Activated CD8-positive, alpha-beta memory T cell treated with anti-CD3 and anti-CD28 coated beads for 36 hours (primary cell): ENCODE data around the gene PLBD1. TPM values are rescaled to one million over a fixed set of nuclear protein-coding genes. Genes with fewer than 3 reads are reported as not detected.

Experiments
- CTCF ChIA-PET: fragments of 350-600 bp; sonication (Branson Sonifier 250); formaldehyde crosslinking; loops from one replicate; lab custom pipeline; 2021; ENCODE audit warnings: antibody characterized with exemption; lab: Charles Lee
- POLR2A ChIA-PET: fragments of 350-600 bp; sonication (Branson Sonifier 250); formaldehyde crosslinking; loops from one replicate; lab custom pipeline; 2021; ENCODE audit warnings: antibody characterized with exemption; lab: Charles Lee
- total RNA-seq, 2 experiments: library from RNA; stranded (reverse); gene quantifications; one replicate each; pipeline ENCODE4 v1.2.3, GENCODE V29; 2021

PLBD1 gene
- total RNA-seq, 2 experiments from 2014 or later: 0.15 TPM; not detected in 1

DNA sequence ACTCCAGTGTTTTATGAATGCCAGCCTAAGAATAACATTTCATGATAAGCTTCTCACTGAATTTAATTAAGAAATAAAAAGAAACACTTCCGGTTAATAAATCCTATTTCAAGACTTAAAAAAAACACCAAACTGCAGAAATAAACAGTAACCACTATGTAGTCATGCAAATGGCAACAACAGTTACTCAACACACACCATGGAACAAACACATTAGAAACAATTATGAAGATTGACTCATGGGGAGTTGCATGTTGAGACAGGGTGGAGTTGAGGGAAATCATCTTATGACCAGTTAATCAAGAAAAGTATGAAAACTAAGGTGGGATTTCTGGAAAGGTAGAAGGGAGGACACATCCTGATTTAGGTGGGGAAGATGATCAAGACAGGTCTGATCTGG is 52.7 kb downstream of the PLBD1 start:
- ChIA-PET POLR2A (no interaction called here), CTCF (interaction anchor here (0.7 to 1.2 kb wide), 2 partner anchors 277 to 1397 kb away, joined by 3 read pairs; no protein-coding TSS in a partner anchor)

GRCh38 chr12:14514154-14514842 is 53.4 kb downstream of the PLBD1 start:
- ChIA-PET CTCF (interaction anchor here (1.2 kb wide), 1 partner anchor 276 kb away, joined by 3 read pairs; no protein-coding TSS in a partner anchor), POLR2A (no interaction called here)

DNA sequence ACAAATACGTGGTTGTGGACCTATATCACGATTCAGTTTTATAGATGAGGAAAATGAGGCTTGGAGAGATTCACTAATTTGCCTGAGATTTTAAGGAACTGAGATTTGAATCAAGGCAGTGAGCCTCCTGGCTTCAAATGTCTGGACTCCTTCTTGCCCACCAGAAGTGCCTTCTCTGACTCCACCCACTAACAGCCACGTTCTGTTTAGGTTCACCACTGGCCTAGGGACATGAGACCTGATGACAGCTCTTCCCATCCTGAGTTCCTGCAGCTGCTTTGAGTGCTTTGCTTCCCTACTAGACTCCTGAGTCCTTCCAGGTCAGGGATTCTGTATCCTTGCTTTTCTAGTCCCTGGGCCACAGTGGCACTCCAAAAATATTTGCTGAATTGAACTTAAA is 57.1 kb downstream of the PLBD1 start:
- POLR2A ChIA-PET: interaction anchor here (0.6 kb wide), 1 partner anchor 442 kb away, joined by 6 read pairs; no protein-coding TSS in a partner anchor
- CTCF ChIA-PET: interaction anchor here (1.0 kb wide), 1 partner anchor 272 kb away, joined by 3 read pairs; no protein-coding TSS in a partner anchor

GRCh38 chr12:14505626-14506596 is 61.8 kb downstream of the PLBD1 start:
- ChIA-PET CTCF (no interaction called here), POLR2A (no interaction called here)

GRCh38 chr12:14495326-14495725 is 72.4 kb downstream of the PLBD1 start:
- CTCF ChIA-PET: no interaction called here

DNA sequence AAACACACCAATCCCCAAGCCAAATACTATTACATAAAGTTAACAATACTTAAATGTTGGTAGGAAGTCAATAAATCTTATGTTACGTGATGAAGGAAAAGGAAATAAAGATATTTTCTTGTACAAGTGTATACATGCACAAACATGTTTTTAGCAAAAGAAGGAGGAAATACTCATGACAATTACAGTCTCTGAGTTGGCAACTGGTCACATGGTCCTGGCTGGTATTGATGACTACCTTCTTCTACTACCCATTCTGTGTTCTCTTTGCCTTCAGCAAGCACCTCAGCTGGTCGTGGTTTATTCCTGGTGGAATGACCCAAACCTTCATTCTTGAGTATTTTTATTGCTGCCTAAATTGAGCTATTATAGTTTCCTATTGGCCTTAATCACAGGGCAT is 84.8 kb downstream of the PLBD1 start:
- POLR2A ChIA-PET: no interaction called here
- CTCF ChIA-PET: no interaction called here

More at GRCh38 chr12:14495326-14495725, 72.4 kb downstream of the PLBD1 start:
- POLR2A ChIA-PET: no interaction called here

DNA sequence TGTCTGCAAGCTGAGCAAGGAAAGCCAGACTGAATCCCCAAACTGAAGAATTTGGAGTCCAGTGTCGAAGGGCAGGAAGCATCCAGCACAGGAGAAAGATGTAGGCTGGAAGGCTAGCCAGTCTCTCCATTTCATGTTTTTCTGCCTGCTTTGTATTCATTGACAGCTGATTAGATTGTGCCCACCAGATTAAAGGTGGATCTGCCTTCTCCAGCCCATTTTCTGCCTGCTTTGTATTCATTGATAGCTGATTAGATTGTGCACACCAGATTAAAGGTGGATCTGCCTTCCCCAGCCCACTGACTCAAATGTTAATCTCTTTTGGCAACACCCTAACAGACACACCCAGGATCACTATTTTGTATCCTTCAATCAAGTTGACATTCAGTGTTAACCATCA is 85.3 kb downstream of the PLBD1 start:
- CTCF ChIA-PET: no interaction called here
- POLR2A ChIA-PET: no interaction called here

- CTCF ChIA-PET: no interaction called here
- POLR2A ChIA-PET: no interaction called here
Observed at GRCh38 chr12:14481201-14481600, 86.5 kb downstream of the PLBD1 start.

DNA sequence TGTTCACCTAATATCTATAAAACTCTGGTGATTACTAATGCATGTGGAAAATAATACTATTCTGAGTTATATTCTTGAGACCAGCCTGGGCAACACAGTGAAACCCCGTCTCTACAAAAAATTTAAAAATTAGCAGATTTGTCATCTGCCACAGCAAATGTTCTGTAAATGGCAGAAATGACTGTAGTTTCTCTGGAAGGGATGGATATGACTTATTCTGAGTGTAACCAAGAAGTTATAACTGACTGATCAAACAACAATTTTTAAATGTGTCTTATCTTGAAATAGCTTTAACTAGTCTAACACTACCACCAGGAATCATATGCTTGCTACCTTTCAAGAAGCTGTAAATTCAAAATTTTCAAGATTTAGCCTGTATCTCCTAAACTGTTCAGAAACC is 88.7 kb downstream of the PLBD1 start:
- POLR2A ChIA-PET: no interaction called here
- CTCF ChIA-PET: no interaction called here

DNA sequence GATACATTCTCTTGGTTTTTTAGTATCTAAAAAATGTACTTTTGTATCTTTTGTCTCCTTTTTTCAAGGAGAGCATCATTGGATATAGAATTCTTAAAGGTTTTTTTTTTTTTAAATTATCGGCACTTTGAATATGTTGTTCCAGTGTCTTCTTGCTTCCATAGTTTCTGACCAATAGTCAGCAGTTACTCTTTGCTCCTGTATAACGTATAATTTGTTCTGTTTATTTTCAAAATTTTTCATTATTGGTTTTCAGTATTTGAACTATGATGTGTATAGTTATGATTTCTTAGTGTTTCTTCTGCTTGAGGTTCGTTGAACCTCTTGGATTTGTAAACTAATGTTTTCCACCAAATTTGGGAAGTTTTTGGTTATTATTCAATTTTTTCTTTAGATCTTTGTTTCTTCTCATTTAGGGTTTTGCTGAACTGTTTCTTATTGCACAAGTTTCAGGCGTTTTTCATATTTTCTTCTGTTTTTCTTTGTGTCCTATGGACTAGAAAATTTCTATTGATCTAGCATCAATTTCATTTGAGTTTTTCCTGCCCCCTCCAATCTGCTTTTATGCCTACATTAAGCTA is 93.9 kb downstream of the PLBD1 start:
- CTCF ChIA-PET: interaction anchor here (0.7 to 1.2 kb wide), 2 partner anchors 9 to 707 kb away, joined by 3 read pairs; no protein-coding TSS in a partner anchor
- POLR2A ChIA-PET: no interaction called here

GRCh38 chr12:14471497-14471896 is 96.2 kb downstream of the PLBD1 start:
- POLR2A ChIA-PET: no interaction called here
- CTCF ChIA-PET: no interaction called here

GRCh38 chr12:14460212-14460841 is 107.4 kb downstream of the PLBD1 start:
- ChIA-PET CTCF (no interaction called here), POLR2A (no interaction called here)

- CTCF ChIA-PET: interaction anchor here (0.7 to 3.2 kb wide), 14 partner anchors 9 to 213 kb away, joined by 3 to 13 read pairs (median 3); partner anchors contain the start of gene ATF7IP
Observed at GRCh38 chr12:14454098-14454907, 113.4 kb downstream of the PLBD1 start.

More at GRCh38 chr12:14454098-14454907, 113.4 kb downstream of the PLBD1 start:
- POLR2A ChIA-PET: no interaction called here

Other genes with a start within 250 kb of the PLBD1 start
- gene ATF7IP, start 202.2 kb downstream of the PLBD1 start, total RNA-seq: 10 to 100 TPM; 68.0 to 75.8 TPM
- gene GUCY2C, start 128.7 kb upstream of the PLBD1 start, total RNA-seq: not detected
- gene WBP11, start 235.6 kb upstream of the PLBD1 start, total RNA-seq: 100 to 1,000 TPM; 158 to 159 TPM
- gene C12orf60, start 235.8 kb upstream of the PLBD1 start, total RNA-seq: 1 to 10 TPM; 3.2 to 3.7 TPM
- not detected for gene SMCO3, start 246.3 kb upstream of the PLBD1 start, total RNA-seq